ENCODE measurements around the gene TSR2.

TSR2 gene

DNA sequence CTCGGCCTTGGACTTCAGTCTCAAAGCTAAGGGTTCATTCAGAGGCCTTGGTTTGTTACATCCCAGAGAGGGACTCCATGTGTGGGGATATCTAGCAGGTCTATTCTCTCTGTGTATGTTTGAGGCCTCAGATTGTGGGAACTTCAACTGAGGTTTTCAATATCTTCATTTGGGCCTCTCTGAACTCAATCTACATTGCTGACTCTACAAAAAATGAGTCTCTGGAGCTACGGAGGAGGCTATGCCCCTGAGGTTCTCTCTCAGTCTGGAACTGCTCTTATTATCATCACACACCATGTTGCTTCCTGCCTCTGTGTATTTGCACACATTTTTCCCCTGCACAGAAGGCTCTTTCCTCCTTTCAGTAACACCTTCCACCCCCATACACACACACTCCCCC is 5.1 kb upstream of the TSR2 start:
- TF ChIP-seq, protein P1, sequence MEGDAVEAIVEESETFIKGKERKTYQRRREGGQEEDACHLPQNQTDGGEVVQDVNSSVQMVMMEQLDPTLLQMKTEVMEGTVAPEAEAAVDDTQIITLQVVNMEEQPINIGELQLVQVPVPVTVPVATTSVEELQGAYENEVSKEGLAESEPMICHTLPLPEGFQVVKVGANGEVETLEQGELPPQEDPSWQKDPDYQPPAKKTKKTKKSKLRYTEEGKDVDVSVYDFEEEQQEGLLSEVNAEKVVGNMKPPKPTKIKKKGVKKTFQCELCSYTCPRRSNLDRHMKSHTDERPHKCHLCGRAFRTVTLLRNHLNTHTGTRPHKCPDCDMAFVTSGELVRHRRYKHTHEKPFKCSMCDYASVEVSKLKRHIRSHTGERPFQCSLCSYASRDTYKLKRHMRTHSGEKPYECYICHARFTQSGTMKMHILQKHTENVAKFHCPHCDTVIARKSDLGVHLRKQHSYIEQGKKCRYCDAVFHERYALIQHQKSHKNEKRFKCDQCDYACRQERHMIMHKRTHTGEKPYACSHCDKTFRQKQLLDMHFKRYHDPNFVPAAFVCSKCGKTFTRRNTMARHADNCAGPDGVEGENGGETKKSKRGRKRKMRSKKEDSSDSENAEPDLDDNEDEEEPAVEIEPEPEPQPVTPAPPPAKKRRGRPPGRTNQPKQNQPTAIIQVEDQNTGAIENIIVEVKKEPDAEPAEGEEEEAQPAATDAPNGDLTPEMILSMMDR (IDR thresholded peaks at IDR 0.05; ENCODE audit: insufficient read depth, low read length, poor library complexity, severe bottlenecking): no peak
- no peak for TF ChIP-seq EZH2phosphoT487 (conservative IDR thresholded peaks at IDR 0.05; ENCODE audit: low read length)
- no peak overlapping the region for H3K4me2 ChIP-seq (ENCODE audit: low read depth, low read length, poor library complexity, severe bottlenecking)
- H3K79me2 ChIP-seq (ENCODE audit: insufficient read depth, low read length): no peaks in the 10 kb centered on the region
- no peaks in the 10 kb centered on the region for H3K9me2 ChIP-seq (replicated peaks; ENCODE audit: insufficient read depth, low read length)
- no peak overlapping the region for H3K27ac ChIP-seq (ENCODE audit: low read depth, low read length)
- no peak overlapping the region for H2AFZ ChIP-seq (ENCODE audit: low read depth, low read length, severe bottlenecking)
- no peak overlapping the region for H3K9ac ChIP-seq (ENCODE audit: low read length)
- no peaks in the 10 kb centered on the region for H3K36me3 ChIP-seq (ENCODE audit: low read length)
- H3F3A ChIP-seq (ENCODE audit: insufficient read depth): no peaks in the 10 kb centered on the region
- no peaks in the 10 kb centered on the region for H4K20me1 ChIP-seq (ENCODE audit: low read depth, low read length)
- H3K4me3 ChIP-seq (ENCODE audit: insufficient read depth, low read length, poor library complexity, severe bottlenecking): no peak overlapping the region
- no peaks in the 10 kb centered on the region for H3K9me3 ChIP-seq (ENCODE audit: insufficient read depth, low read length)
- no peaks in the 10 kb centered on the region for H3K27me3 ChIP-seq (ENCODE audit: low read length)

DNA sequence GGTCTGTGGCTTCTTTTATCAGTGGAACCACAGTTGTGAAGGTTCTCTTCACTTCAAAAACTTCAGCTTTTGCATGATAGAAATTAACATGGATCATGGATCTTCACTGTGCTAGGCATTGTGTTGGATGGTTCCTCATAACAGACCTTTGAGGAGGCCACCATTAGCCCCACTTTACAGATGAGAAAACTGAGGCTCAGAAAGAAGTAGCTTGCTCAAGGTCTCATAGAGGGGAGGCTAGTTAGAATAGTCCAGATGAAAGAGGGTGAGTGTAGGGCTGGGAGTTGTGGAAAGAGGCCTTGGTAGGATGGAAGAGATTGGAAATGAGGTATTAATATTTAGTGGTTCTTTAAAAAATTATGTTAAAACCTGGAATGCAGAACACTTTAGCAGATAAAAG is 2.6 kb downstream of the TSR2 start:
- H2AFZ ChIP-seq (ENCODE audit: low read depth, low read length, severe bottlenecking): no peak overlapping the region
- H4K20me1 ChIP-seq (ENCODE audit: low read depth, low read length): no peaks in the 10 kb centered on the region
- no peaks in the 10 kb centered on the region for H3K27me3 ChIP-seq (ENCODE audit: low read length)
- H3K27ac ChIP-seq (ENCODE audit: low read depth, low read length): no peak overlapping the region
- no peak overlapping the region for H3K4me2 ChIP-seq (ENCODE audit: low read depth, low read length, poor library complexity, severe bottlenecking)
- no peaks in the 10 kb centered on the region for H3F3A ChIP-seq (ENCODE audit: insufficient read depth)
- no peak overlapping the region for H3K4me3 ChIP-seq (ENCODE audit: insufficient read depth, low read length, poor library complexity, severe bottlenecking)
- H3K9ac ChIP-seq (ENCODE audit: low read length): no peak overlapping the region
- TF ChIP-seq, protein P1 (IDR thresholded peaks at IDR 0.05; ENCODE audit: insufficient read depth, low read length, poor library complexity, severe bottlenecking): no peak
- no peak for TF ChIP-seq EZH2phosphoT487 (conservative IDR thresholded peaks at IDR 0.05; ENCODE audit: low read length)
- peaks cover 31% of the 10 kb centered on the region for H3K79me2 ChIP-seq (ENCODE audit: insufficient read depth, low read length)
- no peaks in the 10 kb centered on the region for H3K9me3 ChIP-seq (ENCODE audit: insufficient read depth, low read length)
- no peaks in the 10 kb centered on the region for H3K36me3 ChIP-seq (ENCODE audit: low read length)
- H3K9me2 ChIP-seq (replicated peaks; ENCODE audit: insufficient read depth, low read length): no peaks in the 10 kb centered on the region

DNA sequence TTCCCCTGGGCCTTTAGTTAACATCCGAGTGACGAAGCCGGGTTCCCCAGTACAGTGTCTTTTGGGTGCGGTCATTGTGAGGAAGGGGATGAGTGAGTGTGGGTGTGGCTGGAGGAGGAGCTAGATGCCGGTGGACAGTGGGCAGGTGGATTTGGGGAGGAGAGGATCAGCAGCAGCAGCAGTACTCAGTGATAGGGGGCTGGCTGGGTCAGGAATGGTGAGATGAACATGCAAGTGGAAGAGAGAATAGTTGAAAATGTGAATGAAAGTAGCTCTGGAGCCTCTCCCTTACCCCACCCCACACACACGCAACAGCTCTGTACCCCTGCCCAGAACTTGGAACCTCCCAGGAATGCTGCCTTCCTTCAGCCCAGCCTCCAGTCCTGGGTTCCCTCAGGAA is 4.5 kb downstream of the TSR2 start:
- Histone ChIP-seq H3K9me3 (ENCODE audit: insufficient read depth, low read length) (no peaks in the 10 kb centered on the region), H3K4me3 (ENCODE audit: insufficient read depth, low read length, poor library complexity, severe bottlenecking) (no peak overlapping the region), H3K36me3 (ENCODE audit: low read length) (no peaks in the 10 kb centered on the region), H3K4me2 (ENCODE audit: low read depth, low read length, poor library complexity, severe bottlenecking) (no peak overlapping the region), H3K9me2 (replicated peaks; ENCODE audit: insufficient read depth, low read length) (no peaks in the 10 kb centered on the region), H3K27me3 (ENCODE audit: low read length) (no peaks in the 10 kb centered on the region), H4K20me1 (ENCODE audit: low read depth, low read length) (no peaks in the 10 kb centered on the region), H3F3A (ENCODE audit: insufficient read depth) (no peaks in the 10 kb centered on the region), H3K27ac (ENCODE audit: low read depth, low read length) (no peak overlapping the region), H2AFZ (ENCODE audit: low read depth, low read length, severe bottlenecking) (no peak overlapping the region), H3K79me2 (ENCODE audit: insufficient read depth, low read length) (peaks cover 31% of the 10 kb centered on the region), H3K9ac (ENCODE audit: low read length) (no peak overlapping the region)
- no peak for TF ChIP-seq EZH2phosphoT487 (conservative IDR thresholded peaks at IDR 0.05; ENCODE audit: low read length)
- TF ChIP-seq, protein P1 (IDR thresholded peaks at IDR 0.05; ENCODE audit: insufficient read depth, low read length, poor library complexity, severe bottlenecking): no peak

All from SU-DHL-6 (cell line).